ENCODE data around the gene NOX5.

GRCh38 chr15:69037482-69037881, 23.0 kb downstream of the NOX5 start:
- TF ChIP-seq, protein P1, sequence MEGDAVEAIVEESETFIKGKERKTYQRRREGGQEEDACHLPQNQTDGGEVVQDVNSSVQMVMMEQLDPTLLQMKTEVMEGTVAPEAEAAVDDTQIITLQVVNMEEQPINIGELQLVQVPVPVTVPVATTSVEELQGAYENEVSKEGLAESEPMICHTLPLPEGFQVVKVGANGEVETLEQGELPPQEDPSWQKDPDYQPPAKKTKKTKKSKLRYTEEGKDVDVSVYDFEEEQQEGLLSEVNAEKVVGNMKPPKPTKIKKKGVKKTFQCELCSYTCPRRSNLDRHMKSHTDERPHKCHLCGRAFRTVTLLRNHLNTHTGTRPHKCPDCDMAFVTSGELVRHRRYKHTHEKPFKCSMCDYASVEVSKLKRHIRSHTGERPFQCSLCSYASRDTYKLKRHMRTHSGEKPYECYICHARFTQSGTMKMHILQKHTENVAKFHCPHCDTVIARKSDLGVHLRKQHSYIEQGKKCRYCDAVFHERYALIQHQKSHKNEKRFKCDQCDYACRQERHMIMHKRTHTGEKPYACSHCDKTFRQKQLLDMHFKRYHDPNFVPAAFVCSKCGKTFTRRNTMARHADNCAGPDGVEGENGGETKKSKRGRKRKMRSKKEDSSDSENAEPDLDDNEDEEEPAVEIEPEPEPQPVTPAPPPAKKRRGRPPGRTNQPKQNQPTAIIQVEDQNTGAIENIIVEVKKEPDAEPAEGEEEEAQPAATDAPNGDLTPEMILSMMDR (IDR thresholded peaks at IDR 0.05 in 2 of 3, conservative IDR thresholded peaks at IDR 0.05 in 1 of 3; ENCODE audit: control insufficient read depth in 2 of 3, extremely low read depth in 1 of 3, insufficient read depth in 1 of 3, low read depth in 3 of 3, low read length in 3 of 3) = no peak
- TF ChIP-seq ATF3 (IDR thresholded peaks at IDR 0.05; ENCODE audit: borderline replicate concordance, extremely low read depth, low read depth, low read length) = no peak
- no peak for TF ChIP-seq TARDBP (IDR thresholded peaks at IDR 0.05; ENCODE audit: borderline replicate concordance)
- no peak for TF ChIP-seq SP1 (IDR thresholded peaks at IDR 0.05; ENCODE audit: low read depth, low read length)
- TF ChIP-seq POLR2AphosphoS2 (IDR thresholded peaks at IDR 0.05; ENCODE audit: low read depth, low read length) = no peak
